HepG2 (cell line): ENCODE results near the gene GOT1. TPM values are rescaled to one million over a fixed set of nuclear protein-coding genes. Genes with fewer than 3 reads are reported as not detected.

Source experiments
- ATAC-seq: fragments of 200-7000 bp; cut with Tn5 transposase; 3 replicates; pipeline ENCODE4 v1.9.1; 2020; ENCODE audit warnings: mild to moderate bottlenecking, moderate library complexity
- BruUV-seq: library from RNA; stranded (reverse); fragments of 400-500 nt; replicated peaks from 2 replicates; lab custom pipeline; 2021; lab: Mats Ljungman, UMichigan
- CTCF ChIA-PET: fragments of 300-600 bp; formaldehyde crosslinking; extraction: SDS; loops from one replicate; lab custom pipeline; 2021; ENCODE audit warnings: low total read pairs, inconsistent platforms, low intra/inter-chr PET ratio; lab: Yijun Ruan, JAX
- POLR2A ChIA-PET: fragments of 350-600 bp; sonication (Branson Sonifier 250); formaldehyde crosslinking; loops from one replicate; lab custom pipeline; 2020; ENCODE audit warnings: antibody characterized with exemption, inconsistent platforms; lab: Yijun Ruan, JAX
- DNase-seq: peaks from one replicate; pipeline ENCODE4 v3.0.0-alpha.2; 2015; ENCODE audit warnings: low spot score
- FAIRE-seq: peaks from 3 replicates; lab custom pipeline; 2011; peaks lifted over from hg19 to GRCh38; lab: Jason Lieb, UNC
- H2AFZ ChIP-seq: one replicate; pipeline ENCODE4 v1.6.1; 2011; ENCODE audit warnings: low read length, inconsistent platforms
- H3K27ac ChIP-seq: fragments of 300-600 bp; 3 replicates; pipeline ENCODE4 v1.8.0; 2011; ENCODE audit warnings: mixed run types, mild to moderate bottlenecking, mixed read lengths, low read length, inconsistent platforms; ENCODE audit not compliant: insufficient read depth; ENCODE audit errors: extremely low read length
- H3K27me3 ChIP-seq, 2 experiments: fragments of 200-600 bp in 1 of 2; 2 replicates in 1 of 2; 3 replicates in 1 of 2; pipeline versions ENCODE4 v1.6.0 to v1.8.0; 2011; ENCODE audit warnings: low read length in 2 of 2, mild to moderate bottlenecking in 2 of 2, moderate library complexity in 2 of 2, inconsistent platforms in 1 of 2; ENCODE audit not compliant: insufficient read depth in 2 of 2, control insufficient read depth in 1 of 2
- H3K36me3 ChIP-seq, 2 experiments: fragments of 200-600 bp in 1 of 2; replicated peaks in 1 of 2; 2 replicates in 1 of 2; 3 replicates in 1 of 2; pipeline versions ENCODE4 v1.5.1 to v1.8.0; 2011; ENCODE audit warnings: low read length in 2 of 2, inconsistent platforms in 1 of 2; ENCODE audit not compliant: insufficient read depth in 2 of 2, control insufficient read depth in 1 of 2
- H3K4me1 ChIP-seq: 2 replicates; pipeline ENCODE4 v1.5.1; 2012; ENCODE audit warnings: low read length, inconsistent platforms; ENCODE audit not compliant: insufficient read depth
- H3K4me2 ChIP-seq: 2 replicates; pipeline ENCODE4 v1.6.0; 2011; ENCODE audit warnings: low read depth, low read length, inconsistent platforms
- H3K4me3 ChIP-seq, 3 experiments: fragments of 200-600 bp in 1 of 3; sonication (generic), shearing (Covaris generic) in 1 of 3; replicated peaks in 1 of 3; 2 replicates each; pipeline ENCODE4 v1.5.1; 2011 to 2016; ENCODE audit warnings: low read length in 3 of 3, inconsistent platforms in 2 of 3, low read depth in 2 of 3, mild to moderate bottlenecking in 2 of 3, control low read depth in 1 of 3, mixed read lengths in 1 of 3; ENCODE audit not compliant: insufficient read depth in 1 of 3
- H3K79me2 ChIP-seq: one replicate; pipeline ENCODE4 v1.6.1; 2011; ENCODE audit warnings: low read length, inconsistent platforms; ENCODE audit not compliant: insufficient read depth
- H3K9ac ChIP-seq: 2 replicates; pipeline ENCODE4 v1.6.0; 2011; ENCODE audit warnings: mild to moderate bottlenecking, low read depth, low read length, inconsistent platforms; ENCODE audit not compliant: insufficient read depth
- H3K9me3 ChIP-seq: 2 replicates; pipeline ENCODE4 v1.5.1; 2012; ENCODE audit warnings: mild to moderate bottlenecking, low read length
- H4K20me1 ChIP-seq: 2 replicates; pipeline ENCODE4 v1.6.0; 2011; ENCODE audit warnings: inconsistent platforms, mild to moderate bottlenecking, low read length, moderate library complexity; ENCODE audit not compliant: insufficient read depth
- BCL3 ChIP-seq: sonication (generic); formaldehyde crosslinking; IDR thresholded peaks from 2 replicates; pipeline ENCODE4 v1.5.1; 2020; ENCODE audit warnings: mild to moderate bottlenecking, missing genetic modification reagents, moderate library complexity
- DZIP1 ChIP-seq: sonication (generic); formaldehyde crosslinking; IDR thresholded peaks from 2 replicates; pipeline ENCODE4 v1.5.0; 2020; ENCODE audit warnings: mild to moderate bottlenecking, missing genetic modification reagents
- EEA1 ChIP-seq: sonication (generic); formaldehyde crosslinking; IDR thresholded peaks from 2 replicates; pipeline ENCODE4 v1.5.1; 2020; ENCODE audit warnings: mild to moderate bottlenecking, missing genetic modification reagents, borderline replicate concordance
- HOXD1 ChIP-seq: sonication (generic); formaldehyde crosslinking; IDR thresholded peaks from 2 replicates; pipeline ENCODE4 v1.5.0; 2020; ENCODE audit warnings: missing genetic modification reagents
- TARDBP ChIP-seq: sonication (generic); formaldehyde crosslinking; IDR thresholded peaks from 2 replicates; pipeline ENCODE4 v1.8.0; 2022; ENCODE audit warnings: mild to moderate bottlenecking, missing genetic modification reagents
- ZMYM3 ChIP-seq: sonication (generic); formaldehyde crosslinking; IDR thresholded peaks from 2 replicates; pipeline ENCODE4 v1.5.1; 2020; ENCODE audit warnings: mild to moderate bottlenecking, missing genetic modification reagents
- ZNF503 ChIP-seq: sonication (generic); formaldehyde crosslinking; IDR thresholded peaks from 2 replicates; pipeline ENCODE4 v1.4.0; 2020; ENCODE audit warnings: missing genetic modification reagents
- ZNF839 ChIP-seq: sonication (generic); formaldehyde crosslinking; IDR thresholded peaks from 2 replicates; pipeline ENCODE4 v1.4.0; 2020; ENCODE audit warnings: missing genetic modification reagents, mild to moderate bottlenecking, borderline replicate concordance
- WGBS: methylation state at CpG from one replicate; pipeline ENCODE4 v1.1.6; 2017; ENCODE audit warnings: low lambda C conversion rate; 5-methylcytosine and 5-hydroxymethylcytosine counted together
- in situ Hi-C: cut with HindIII; loops from 2 replicates; pipeline ENCODE4 v1.10.0; 2017; ENCODE audit warnings: low pct_unique_long_range_greater_than_20kb; ENCODE audit not compliant: extremely low pct_ligation_motif_present
- intact Hi-C: fragments of 100-400 bp; cut with micrococcal nuclease; formaldehyde crosslinking; loops from one replicate; pipeline ENCODE4 v1.10.0; 2022; ENCODE audit not compliant: unreplicated experiment
- polyA plus RNA-seq, 8 experiments: library from polyadenylated mRNA; depleted of rRNA in 3 of 8; stranded (reverse) in 7 of 8; unstranded in 1 of 8; fragments of >200 nt; fragmentation: Illumina TruSeq in 4 of 8; extraction: Trizol in 4 of 8; gene quantifications; 2 replicates each; pipeline versions ENCODE4 v1.2.1 to v1.2.3, GENCODE V29; 2011 to 2016; ENCODE audit warnings: low read depth in 4 of 8, missing spikeins in 1 of 8, mixed read lengths in 1 of 8; ENCODE audit not compliant: insufficient read depth in 1 of 8
- total RNA-seq, 5 experiments: library from RNA; depleted of rRNA; stranded (reverse); fragments of >200 nt; fragmentation: Illumina TruSeq; extraction: Trizol; gene quantifications; 2 replicates each; pipeline ENCODE4 v1.2.3, GENCODE V29; 2016; ENCODE audit warnings: low read depth in 1 of 5

Gene GOT1
- total and polyA plus RNA-seq, 2 of the 13 experiments (the other 11 are each of a cell fraction or from before 2014, with no cell fraction given), result 81.2 to 102 TPM

- BruUV-seq, result no TSS peak
- in situ Hi-C loops, result loop anchor here (5.0 kb wide), 2 partner anchors 40 to 180 kb away; no protein-coding TSS in a partner anchor
- Histone ChIP-seq H3K4me1 (peaks cover 49% of the 10 kb centered on the region), H3K79me2 (peaks cover 44% of the 10 kb centered on the region), H3K4me2 (peak overlapping the region; percentile 93), H3K36me3 (peaks cover 2 to 4% of the 10 kb centered on the region in 2 experiments; a peak in 3 of 5 replicates), H3K9ac (no peak overlapping the region; the same call in 1 of the 2 replicates), H4K20me1 (no peaks in the 10 kb centered on the region; the same call in 1 of the 2 replicates)
- no peak for ATAC-seq
- 94% methylated on average over 4 of the region's 4 CpGs for WGBS
- TF ChIP-seq BCL3 (CRISPR knock-in tag) (no peak), ZMYM3 (0 out of 2 replicates have a peak, but pooled peaks have one; percentile 48)
- TF ChIP-seq, all 625 proteins: peak for 1
- Histone ChIP-seq H3K4me3 (peak overlapping the region; percentile 76 to 91 (median 83); a peak in 5 of 6 replicates), H2AFZ (no peak overlapping the region), H3K9me3 (no peaks in the 10 kb centered on the region), H3K27ac (no peak overlapping the region), H3K27me3 (no peaks in the 10 kb centered on the region; a peak in 1 of 5 replicates)
- no peak for FAIRE-seq
- DNase-seq, result no peak
- ChIA-PET CTCF (interaction anchor here (3.2 kb wide), 1 partner anchor 40 kb away, joined by 19 read pairs; no protein-coding TSS in a partner anchor), POLR2A (interaction anchor here (2.4 kb wide), 1 partner anchor 37 kb away, joined by 16 read pairs; no protein-coding TSS in a partner anchor)
- intact Hi-C loops, result no loop called here
Measured at GRCh38 chr10:99432047-99432446, 1.6 kb upstream of the GOT1 start.

GRCh38 chr10:99431190-99431760 lies 851 bp upstream of the GOT1 start:
- H3K9ac ChIP-seq, result peak overlapping the region; percentile 81
- 1% methylated on average over 18 of the region's 20 CpGs for WGBS
- FAIRE-seq (no peak), ATAC-seq (peak; percentile 8), DNase-seq (no peak)
- no peak overlapping the region for H2AFZ ChIP-seq
- BruUV-seq, result TSS peak; percentile 66
- POLR2A ChIA-PET, result interaction anchor here (0.8 to 2.6 kb wide), 15 partner anchors 11 to 228 kb away, joined by 3 to 43 read pairs (median 6); partner anchors contain the start of genes ENTPD7 and SLC25A28
- no peaks in the 10 kb centered on the region for H3K9me3 ChIP-seq
- peaks cover 2 to 8% of the 10 kb centered on the region in 2 experiments; a peak in 4 of 5 replicates for H3K36me3 ChIP-seq
- H3K27me3 ChIP-seq, result no peaks in the 10 kb centered on the region; a peak in 1 of 5 replicates
- H3K4me3 ChIP-seq, result peak overlapping the region; percentile 76 to 91 (median 83)
- in situ Hi-C loops (loop anchor here (5.0 kb wide), 2 partner anchors 39 to 181 kb away; no protein-coding TSS in a partner anchor), intact Hi-C loops (loop anchor here (2.0 kb wide), 1 partner anchor 18 kb away; no protein-coding TSS in a partner anchor)
- no peaks in the 10 kb centered on the region; the same call in 1 of the 2 replicates for H4K20me1 ChIP-seq
- CTCF ChIA-PET, result interaction anchor here (3.2 kb wide), 1 partner anchor 39 kb away, joined by 19 read pairs; no protein-coding TSS in a partner anchor
- H3K4me1 ChIP-seq, result peaks cover 51% of the 10 kb centered on the region
- H3K27ac ChIP-seq, result peak overlapping the region; percentile 75
- peaks cover 52% of the 10 kb centered on the region for H3K79me2 ChIP-seq
- H3K4me2 ChIP-seq, result peak overlapping the region; percentile 93
- TF ChIP-seq DZIP1, result 0 out of 2 replicates have a peak, but pooled peaks have one; percentile 15
- TF ChIP-seq HOXD1 (CRISPR knock-in tag), result no peak
- TF ChIP-seq ZNF839 (CRISPR knock-in tag), result no peak
- TF ChIP-seq EEA1 (CRISPR knock-in tag), result peak; percentile 44; the same call in 1 of the 2 replicates
- peak; percentile 22; the same call in 1 of the 2 replicates for TF ChIP-seq TARDBP (CRISPR knock-in tag)
- no peak for TF ChIP-seq ZNF503 (CRISPR knock-in tag)
